CD4-positive, alpha-beta T cell (primary cell): ENCODE measurements around the gene RAB8A. TPM values are rescaled to one million over a fixed set of nuclear protein-coding genes. Genes with fewer than 3 reads are reported as not detected.

ENCODE experiments used
- ATAC-seq: fragments of 200-7000 bp; cut with Tn5 transposase; one replicate; pipeline ENCODE4 v1.10.0; 2022; ENCODE audit warnings: mild to moderate bottlenecking; ENCODE audit not compliant: poor library complexity
- CTCF ChIA-PET: fragments of 350-600 bp; sonication (Branson Sonifier 250); formaldehyde crosslinking; loops from one replicate; lab custom pipeline; 2021; ENCODE audit warnings: antibody characterized with exemption, inconsistent platforms; lab: Charles Lee
- POLR2A ChIA-PET: fragments of 350-600 bp; sonication (Branson Sonifier 250); formaldehyde crosslinking; loops from one replicate; lab custom pipeline; 2021; ENCODE audit warnings: antibody characterized with exemption, inconsistent platforms; lab: Charles Lee
- DNase-seq, 14 experiments: peaks; one replicate each; pipeline ENCODE4 v3.0.0-alpha.2; 2013 to 2020; ENCODE audit warnings: mixed read lengths in 2 of 14
- H3K27ac ChIP-seq, 2 donors: one replicate each; pipeline versions ENCODE4 v1.5.1 to v1.7.0; 2013; ENCODE audit warnings: low read length in 2 of 2, low read depth in 1 of 2, mild to moderate bottlenecking in 1 of 2
- H3K27me3 ChIP-seq, 2 experiments: 1 replicate in 1 of 2; 2 replicates in 1 of 2; pipeline versions ENCODE4 v1.6.1 to v1.7.0; 2013; ENCODE audit warnings: low read length in 2 of 2, control low read depth in 1 of 2, mild to moderate bottlenecking in 1 of 2, moderate library complexity in 1 of 2; ENCODE audit not compliant: insufficient read depth in 2 of 2, control insufficient read depth in 1 of 2
- H3K36me3 ChIP-seq: one replicate; pipeline ENCODE4 v1.6.1; 2013; ENCODE audit warnings: low read length, control low read depth; ENCODE audit not compliant: insufficient read depth
- H3K4me1 ChIP-seq: one replicate; pipeline ENCODE4 v1.6.1; 2013; ENCODE audit warnings: low read length, control low read depth; ENCODE audit not compliant: insufficient read depth
- H3K4me3 ChIP-seq: one replicate; pipeline ENCODE4 v1.5.1; 2013; ENCODE audit warnings: mild to moderate bottlenecking, low read length, moderate library complexity
- H3K9me3 ChIP-seq, 2 experiments: 1 replicate in 1 of 2; 2 replicates in 1 of 2; pipeline versions ENCODE4 v1.6.1 to v1.7.0; 2013; ENCODE audit warnings: low read length in 2 of 2, mild to moderate bottlenecking in 2 of 2, control low read depth in 1 of 2, moderate library complexity in 1 of 2; ENCODE audit not compliant: control insufficient read depth in 1 of 2, insufficient read depth in 1 of 2
- H3K27ac Mint-ChIP-seq: one replicate; pipeline ENCODE4 v1.8.0; 2020; ENCODE audit warnings: mixed read lengths
- H3K27me3 Mint-ChIP-seq: one replicate; pipeline ENCODE4 v1.8.0; 2021; ENCODE audit warnings: mixed read lengths
- H3K36me3 Mint-ChIP-seq: one replicate; pipeline ENCODE4 v1.8.0; 2021; ENCODE audit warnings: low read depth, mixed read lengths
- H3K4me1 Mint-ChIP-seq: one replicate; pipeline ENCODE4 v1.8.0; 2021; ENCODE audit warnings: low read depth, mixed read lengths
- H3K4me3 Mint-ChIP-seq: one replicate; pipeline ENCODE4 v1.8.0; 2020; ENCODE audit warnings: mild to moderate bottlenecking, mixed read lengths
- H3K9me3 Mint-ChIP-seq: one replicate; pipeline ENCODE4 v1.8.0; 2020; ENCODE audit warnings: mixed read lengths
- CTCF ChIP-seq: fragments of 200-600 bp; IDR thresholded peaks from one replicate; pipeline ENCODE4 v1.8.0; 2022; ENCODE audit warnings: antibody characterized with exemption, mild to moderate bottlenecking
- intact Hi-C, 2 experiments: fragments of 100-400 bp; cut with DNase I in 1 of 2; cut with micrococcal nuclease in 1 of 2; formaldehyde crosslinking; loops; one replicate each; pipeline versions ENCODE4 v1.15.1 to v1.9.0; 2023 to 2025; cut with DNase I, micrococcal nuclease
- total RNA-seq, 174 experiments: library from RNA in 2 of 174; stranded (reverse) in 2 of 174; gene quantifications; one replicate each; pipeline ENCODE4 v1.2.3 and lab custom pipeline; 2021 to 2026

Gene RAB8A
- total RNA-seq, 2 experiments from 2014 or later: 74.9 to 79.0 TPM

GRCh38 chr19:16091546-16092475, 19.9 kb upstream of the RAB8A start:
- Mint-ChIP-seq H3K36me3 (peaks cover 100% of the 10 kb centered on the region), H3K4me3 (no peak overlapping the region), H3K4me1 (peaks cover 45% of the 10 kb centered on the region), H3K27ac (no peak overlapping the region), H3K9me3 (no peaks in the 10 kb centered on the region), H3K27me3 (no peaks in the 10 kb centered on the region)
- H3K27me3 ChIP-seq: no peaks in the 10 kb centered on the region
- CTCF ChIA-PET: interaction anchor here (0.8 kb wide), 1 partner anchor 21 kb away, joined by 3 read pairs; no protein-coding TSS in a partner anchor
- H3K4me1 ChIP-seq: peaks cover 16% of the 10 kb centered on the region
- no peak for TF ChIP-seq CTCF
- no peak overlapping the region for H3K27ac ChIP-seq
- H3K9me3 ChIP-seq: no peaks in the 10 kb centered on the region
- DNase-seq: no peak
- intact Hi-C loops: loop anchor here in 1 of 2 experiments (2.0 kb wide), 1 partner anchor 17 kb away; no protein-coding TSS in a partner anchor
- peaks cover 98% of the 10 kb centered on the region for H3K36me3 ChIP-seq
- H3K4me3 ChIP-seq: no peak overlapping the region
- ATAC-seq: no peak
- POLR2A ChIA-PET: interaction anchor here (0.7 to 1.7 kb wide), 4 partner anchors 13 to 29 kb away, joined by 3 read pairs; partner anchors contain the start of gene TPM4

- DNase-seq: no peak
- POLR2A ChIA-PET: interaction anchor here (0.6 to 3.1 kb wide), 9 partner anchors 8 to 367 kb away, joined by 3 to 32 read pairs (median 9); partner anchors contain the start of genes FAM32A, RAB8A and TPM4
- intact Hi-C loops: loop anchor here in 1 of 2 experiments (2.0 to 5.0 kb wide), 2 partner anchors 16 to 32 kb away; no protein-coding TSS in a partner anchor
These were observed 17.2 kb upstream of the RAB8A start for GRCh38 chr19:16094360-16095070.

More at GRCh38 chr19:16094360-16095070, 17.2 kb upstream of the RAB8A start:
- H3K4me3 Mint-ChIP-seq: peak overlapping the region; percentile 64
- Histone ChIP-seq H3K4me3 (no peak overlapping the region), H3K9me3 (no peaks in the 10 kb centered on the region), H3K27me3 (no peaks in the 10 kb centered on the region), H3K4me1 (peaks cover 9% of the 10 kb centered on the region), H3K27ac (no peak overlapping the region), H3K36me3 (peaks cover 95% of the 10 kb centered on the region)
- H3K36me3 Mint-ChIP-seq: peaks cover 98% of the 10 kb centered on the region
- CTCF ChIA-PET: interaction anchor here (1.0 to 1.9 kb wide), 6 partner anchors 9 to 53 kb away, joined by 3 to 8 read pairs (median 6); partner anchors contain the start of gene RAB8A
- no peak for TF ChIP-seq CTCF
- H3K27me3 Mint-ChIP-seq: no peaks in the 10 kb centered on the region
- H3K4me1 Mint-ChIP-seq: peaks cover 34% of the 10 kb centered on the region
- H3K9me3 Mint-ChIP-seq: no peaks in the 10 kb centered on the region
- ATAC-seq: peak; percentile 13
- peak overlapping the region; percentile 80 for H3K27ac Mint-ChIP-seq
